ENCODE data around the gene GPR12. TPM values are rescaled to one million over a fixed set of nuclear protein-coding genes. Genes with fewer than 3 reads are reported as not detected.

GPR12 gene
- total RNA-seq (ENCODE audit: insufficient read depth, low replicate concordance) = 2.4 TPM

- DNase-seq (ENCODE audit: low spot score) = peak; percentile 6
Observed at GRCh38 chr13:26759907-26760831, at the start of gene GPR12. GPR12 (minus strand) TSS chr13:26760786; CDS start chr13:26759827, 959 bp downstream.

DNA sequence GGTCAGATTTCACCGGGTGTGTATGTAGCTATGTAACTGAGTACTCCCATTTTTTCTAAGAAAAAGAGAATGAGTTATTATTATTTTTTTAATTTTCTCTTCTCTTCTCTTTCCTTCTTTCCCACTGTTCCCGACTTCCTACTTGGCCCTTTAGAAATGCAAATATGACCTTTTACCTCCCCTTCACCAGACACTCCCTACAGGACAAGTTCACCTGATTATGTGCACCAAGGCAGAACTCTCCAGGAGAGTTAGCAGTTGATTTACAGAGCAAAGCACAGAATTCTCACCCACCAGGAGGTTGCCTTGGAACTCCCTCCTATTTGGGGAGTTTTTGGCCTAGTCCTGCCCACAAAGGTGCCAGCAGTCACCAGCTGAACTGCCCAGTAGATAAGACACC lies 49.5 kb upstream of the GPR12 start:
- no peak for DNase-seq (ENCODE audit: low spot score)

DNA sequence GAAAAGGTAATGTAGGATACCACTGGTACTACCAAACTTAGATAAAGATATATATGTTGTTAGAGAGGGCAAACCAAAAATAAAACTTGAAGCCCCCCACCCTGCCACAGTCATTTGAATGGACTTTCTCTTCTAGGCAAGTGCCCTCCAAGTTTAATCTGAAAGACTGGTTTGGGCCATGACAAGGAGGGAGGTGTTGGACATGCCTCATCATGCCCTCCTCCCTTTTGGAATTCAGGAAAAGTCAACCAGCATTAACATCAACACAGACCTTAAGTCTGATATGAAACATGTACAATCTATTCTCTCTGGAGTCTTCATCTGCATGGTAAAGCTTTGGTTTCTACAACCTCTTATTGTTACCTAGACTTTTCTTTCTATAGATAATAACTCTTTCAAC lies 46.3 kb upstream of the GPR12 start:
- DNase-seq (ENCODE audit: low spot score) = no peak

- no peak for DNase-seq (ENCODE audit: low spot score)
Observed at GRCh38 chr13:26787961-26788360, 27.4 kb upstream of the GPR12 start.

- DNase-seq (ENCODE audit: low spot score) = no peak
Observed at GRCh38 chr13:26786651-26787295, 26.2 kb upstream of the GPR12 start.

GRCh38 chr13:26785838-26786630 lies 25.4 kb upstream of the GPR12 start:
- DNase-seq (ENCODE audit: low spot score) = peak; percentile 3

DNA sequence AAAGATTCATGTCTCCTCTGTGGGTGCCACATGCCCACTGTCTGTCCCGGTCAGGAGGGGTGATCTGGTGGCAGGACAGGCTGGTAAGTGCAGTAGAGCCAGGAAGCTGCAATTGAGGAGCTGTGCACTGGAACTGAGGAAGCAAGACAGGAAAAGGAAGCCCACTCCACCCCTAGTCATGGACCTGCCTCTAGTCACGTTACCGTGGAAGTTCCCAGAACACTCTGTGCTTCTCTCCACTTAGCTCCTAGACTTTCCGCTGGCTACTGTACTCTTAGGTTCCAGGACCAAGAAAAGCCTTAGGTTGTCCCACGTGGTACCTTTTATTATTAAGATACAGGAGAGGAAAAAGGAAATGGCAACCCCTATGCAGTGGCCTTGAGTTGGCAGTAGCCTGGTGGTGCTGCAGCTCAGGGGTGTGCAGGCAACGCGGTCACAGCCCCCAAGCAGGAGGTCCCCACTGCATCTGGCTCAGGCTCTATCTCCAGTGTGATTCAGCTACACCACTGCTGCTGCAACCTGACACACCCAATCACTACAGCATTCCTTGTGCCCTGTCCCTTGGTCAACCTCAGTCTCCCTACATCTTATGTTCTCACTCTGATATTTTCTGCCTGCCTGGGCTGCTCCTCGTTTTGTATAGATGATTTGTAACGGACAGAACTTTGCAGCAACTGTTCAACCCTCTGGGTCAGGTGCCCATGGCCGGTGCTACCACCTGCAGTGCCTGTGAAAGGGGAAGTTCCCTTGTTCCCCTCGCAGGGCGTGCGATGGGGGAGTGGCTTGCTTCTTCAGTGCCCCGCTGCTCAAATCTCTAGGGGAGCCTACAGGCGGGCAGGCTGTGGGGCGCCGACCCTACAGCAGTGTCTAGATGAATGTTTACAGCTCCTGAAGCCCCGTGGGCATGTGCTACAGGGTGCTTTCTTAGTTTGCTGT lies 24.4 kb upstream of the GPR12 start:
- DNase-seq (ENCODE audit: low spot score) = no peak

GRCh38 chr13:26780411-26780810 lies 19.8 kb upstream of the GPR12 start:
- no peak for DNase-seq (ENCODE audit: low spot score)

DNA sequence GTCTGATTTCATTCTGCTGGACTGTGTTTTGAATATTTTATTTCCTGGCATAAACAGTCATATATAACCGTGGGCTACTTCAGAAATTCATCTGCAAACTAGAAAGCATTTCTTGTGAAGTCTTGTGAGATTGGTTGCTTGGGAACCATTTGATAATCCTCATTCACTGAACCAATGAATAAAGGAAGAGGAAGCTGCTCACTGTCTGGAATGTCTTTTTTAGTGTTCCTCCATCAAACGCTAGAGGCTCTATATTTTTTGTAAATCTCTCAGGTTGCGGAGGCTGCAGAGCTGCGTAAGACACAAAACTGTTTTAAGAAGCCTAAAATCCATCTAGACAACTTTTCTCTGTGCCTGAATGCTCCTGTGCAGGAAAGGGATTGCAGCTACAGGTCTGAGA lies 18.7 kb upstream of the GPR12 start:
- no peak for DNase-seq (ENCODE audit: low spot score)

DNA sequence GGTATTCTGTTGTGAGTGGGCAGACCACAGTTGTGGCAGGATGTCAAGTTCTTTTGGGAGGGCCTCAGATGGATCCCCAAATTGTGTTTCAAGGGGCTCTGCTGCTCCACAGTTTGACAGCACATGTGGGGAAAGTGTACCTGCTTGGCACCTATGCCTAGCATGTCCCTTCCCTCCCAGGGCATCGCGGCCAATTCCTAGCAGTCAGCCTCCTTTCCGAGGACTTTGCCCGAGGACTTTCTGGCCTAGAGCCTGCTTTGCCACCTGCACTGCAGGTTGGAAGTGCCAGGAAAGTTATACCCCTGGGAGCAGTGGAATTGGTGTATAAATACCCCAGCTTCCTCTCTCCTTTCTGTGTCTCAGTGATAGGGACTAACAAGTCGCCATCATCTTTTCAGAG lies 11.9 kb upstream of the GPR12 start:
- DNase-seq (ENCODE audit: low spot score) = no peak

DNA sequence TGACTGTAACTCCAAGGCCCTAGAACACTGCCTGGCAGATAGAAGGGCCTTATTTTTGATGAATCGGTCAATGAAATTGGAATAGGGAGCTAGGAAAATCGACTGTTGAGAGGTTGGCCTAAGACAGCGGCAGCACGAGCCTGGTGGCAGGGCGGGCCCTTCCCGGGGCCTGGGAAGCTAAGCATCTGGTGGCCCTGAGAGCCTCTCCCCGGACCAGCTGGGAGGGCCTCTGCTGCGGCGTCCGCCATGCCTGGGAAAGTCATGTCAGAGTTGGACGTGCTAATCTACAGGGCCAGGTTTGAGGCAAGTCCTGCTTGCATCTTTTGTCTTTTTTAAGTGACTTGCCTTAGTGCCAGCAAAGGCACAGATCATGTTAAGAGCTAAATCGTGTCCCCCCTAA lies 11.2 kb upstream of the GPR12 start:
- DNase-seq (ENCODE audit: low spot score) = no peak

DNA sequence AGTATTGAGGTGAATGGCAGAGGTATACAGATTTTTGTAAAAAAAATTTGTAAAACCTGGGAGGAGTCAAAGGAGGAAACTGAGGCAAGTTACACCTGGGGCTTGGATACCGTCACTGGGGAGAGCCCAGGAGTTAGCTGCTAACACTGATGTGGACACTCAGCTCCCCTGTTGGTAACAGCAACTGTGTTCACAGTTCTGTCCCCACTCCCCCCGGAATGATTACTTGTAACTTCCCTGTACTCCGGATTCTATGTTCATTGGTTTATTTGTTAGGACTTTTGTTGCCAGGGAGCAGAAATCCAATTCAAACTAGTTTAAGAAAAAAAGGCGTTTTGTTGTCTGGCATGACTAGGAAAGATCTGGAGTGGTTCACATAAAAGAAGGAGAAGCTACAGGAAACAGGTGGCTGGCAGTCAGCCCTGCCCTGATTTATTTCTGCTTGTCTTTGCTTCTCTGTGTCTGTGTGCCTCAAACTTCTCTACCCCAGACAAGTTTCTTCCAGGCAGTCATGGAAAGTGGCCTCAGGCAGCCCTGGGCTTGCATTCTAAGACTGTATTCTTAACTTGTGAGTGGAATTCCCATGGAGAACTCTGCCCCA lies 2.3 kb upstream of the GPR12 start:
- no peak for DNase-seq (ENCODE audit: low spot score)

GRCh38 chr13:26760832-26761582 lies 421 bp upstream of the GPR12 start:
- no peak for DNase-seq (ENCODE audit: low spot score)

GRCh38 chr13:26759249-26759906 lies 1.2 kb downstream of the GPR12 start:
- DNase-seq (ENCODE audit: low spot score) = no peak

GRCh38 chr13:26758496-26759157 lies 2.0 kb downstream of the GPR12 start:
- DNase-seq (ENCODE audit: low spot score) = no peak

DNA sequence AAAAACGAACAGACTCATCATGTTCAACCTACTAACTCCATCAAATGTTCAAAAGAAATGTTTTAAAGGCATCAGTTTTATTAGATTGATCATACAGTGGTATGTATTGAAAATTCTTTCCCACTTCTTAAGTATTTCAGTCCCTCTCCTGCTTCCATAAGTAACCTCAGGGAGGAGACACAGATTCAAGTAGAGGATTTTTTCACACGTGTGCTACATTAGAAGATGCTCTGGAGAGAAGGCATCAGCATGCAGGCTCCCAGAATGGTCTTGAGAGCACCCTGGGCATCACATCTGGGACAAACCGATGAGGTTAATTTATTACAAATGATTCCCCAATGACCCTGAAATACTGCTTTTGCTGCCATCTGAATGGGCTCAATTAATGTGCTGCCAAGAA lies 3.6 kb downstream of the GPR12 start:
- DNase-seq (ENCODE audit: low spot score) = no peak

DNA sequence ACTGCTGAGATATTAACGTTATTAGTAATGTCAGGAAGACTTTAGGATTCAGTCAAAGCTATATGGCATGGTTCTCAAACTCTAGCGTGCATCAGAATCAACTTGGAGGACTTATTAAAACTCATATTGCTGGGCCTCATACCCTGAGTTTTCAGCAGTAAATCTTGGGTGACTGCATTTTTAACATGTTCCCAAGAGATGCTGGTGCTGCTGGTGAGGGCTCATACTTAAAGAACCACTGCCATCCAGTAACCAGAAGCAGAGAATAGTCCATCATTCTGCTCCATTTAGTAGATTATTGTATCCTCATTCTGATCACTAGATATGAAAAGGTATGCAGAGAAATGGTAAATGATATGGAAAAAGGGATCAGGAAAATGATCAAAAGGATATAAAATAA lies 7.9 kb downstream of the GPR12 start:
- DNase-seq (ENCODE audit: low spot score) = no peak

DNA sequence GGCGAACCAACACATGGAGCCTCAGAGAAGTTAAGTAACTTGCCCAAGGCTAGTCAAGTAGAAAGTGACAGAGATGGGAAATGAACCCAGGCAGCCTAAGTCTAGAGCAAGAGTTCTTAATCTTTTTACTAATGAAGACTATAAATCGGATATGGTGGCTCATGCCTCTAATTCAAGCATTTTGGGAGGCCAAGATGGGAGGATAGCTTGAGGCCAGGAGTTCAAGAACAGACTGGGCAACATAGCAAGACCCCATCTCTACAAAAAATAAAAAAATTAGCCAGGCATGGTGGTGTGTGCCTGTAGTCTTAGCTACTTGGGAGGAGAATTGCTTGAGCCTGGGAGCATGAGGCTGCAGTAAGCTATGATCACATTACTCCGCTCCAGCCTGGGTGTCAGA lies 10.7 kb downstream of the GPR12 start:
- DNase-seq (ENCODE audit: low spot score) = no peak

- no peak for DNase-seq (ENCODE audit: low spot score)
Observed at GRCh38 chr13:26749285-26749684, 11.3 kb downstream of the GPR12 start.

All from umbilical cord (tissue), 2 donors.